GM13976 (cell line): Measurements from ENCODE around the gene KLK12.

ENCODE experiments used
- DNase-seq: peaks from one replicate; pipeline ENCODE4 v3.0.0; 2012; ENCODE audit warnings: low spot score
- CTCF ChIP-seq: IDR thresholded peaks from 2 replicates; pipeline ENCODE4 v1.5.1; 2012; ENCODE audit warnings: borderline replicate concordance, mild to moderate bottlenecking; ENCODE audit not compliant: insufficient read depth; ENCODE audit errors: extremely low read depth, missing control alignments, control extremely low read depth
- in situ Hi-C: fragments of 300-500 bp; cut with MboI; formaldehyde crosslinking; loops from one replicate; pipeline ENCODE4 v1.12.0; 2022; ENCODE audit warnings: low sequenced_read_pairs, mixed read lengths, inconsistent platforms; ENCODE audit not compliant: unreplicated experiment

KLK12 gene

GRCh38 chr19:51031880-51032225 lies 2.9 kb downstream of the KLK12 start:
- no peak for DNase-seq
- TF ChIP-seq CTCF = no peak
- in situ Hi-C loops = no loop called here

- in situ Hi-C loops = no loop called here
- no peak for TF ChIP-seq CTCF
- DNase-seq = no peak
Observed at GRCh38 chr19:51031220-51031879, 3.5 kb downstream of the KLK12 start.

GRCh38 chr19:51030631-51031030 lies 4.2 kb downstream of the KLK12 start:
- no peak for DNase-seq
- TF ChIP-seq CTCF = no peak
- in situ Hi-C loops = no loop called here

GRCh38 chr19:51029718-51030117 lies 5.1 kb downstream of the KLK12 start:
- in situ Hi-C loops = no loop called here
- no peak for DNase-seq
- TF ChIP-seq CTCF = no peak

- in situ Hi-C loops = no loop called here
- no peak for DNase-seq
- no peak for TF ChIP-seq CTCF
Observed at GRCh38 chr19:51027873-51028272, 6.9 kb downstream of the KLK12 start.

GRCh38 chr19:51027126-51027806 lies 7.5 kb downstream of the KLK12 start:
- in situ Hi-C loops = no loop called here
- no peak for TF ChIP-seq CTCF
- DNase-seq = peak; percentile 18
